ENCODE results near the gene STX17.
"Not testable (repeated sequence)": the region's sequence is repeated elsewhere in the genome, so short reads cannot be mapped to it uniquely, and the experiment has no call there.

Gene STX17

GRCh38 chr9:99973455-99973854 lies 67.0 kb downstream of the STX17 start:
- no peak for DNase-seq

GRCh38 chr9:99977033-99977792 lies 70.8 kb downstream of the STX17 start:
- DNase-seq, result no peak

- no peak for DNase-seq
These were observed 71.8 kb downstream of the STX17 start for GRCh38 chr9:99978221-99978620.

- DNase-seq, result no peak
These were observed 74.1 kb downstream of the STX17 start for GRCh38 chr9:99980598-99980997.

- no peak for DNase-seq
These were observed 80.2 kb downstream of the STX17 start for GRCh38 chr9:99986642-99987041.

GRCh38 chr9:99990508-99990907 lies 84.1 kb downstream of the STX17 start:
- not testable (repeated sequence) for DNase-seq

- no peak for DNase-seq
These were observed 91.8 kb downstream of the STX17 start for GRCh38 chr9:99998266-99998665.

GRCh38 chr9:99998866-99999265 lies 92.4 kb downstream of the STX17 start:
- DNase-seq, result no peak

GRCh38 chr9:99999797-100000196 lies 93.3 kb downstream of the STX17 start:
- DNase-seq, result no peak

- DNase-seq, result peak; percentile 72
These were observed 104.7 kb downstream of the STX17 start for GRCh38 chr9:100011062-100011681.

- DNase-seq, result no peak
These were observed 105.8 kb downstream of the STX17 start for GRCh38 chr9:100012279-100012678.

- DNase-seq, result no peak
These were observed 107.1 kb downstream of the STX17 start for GRCh38 chr9:100013573-100013972.

- DNase-seq, result no peak
These were observed 108.4 kb downstream of the STX17 start for GRCh38 chr9:100014846-100015245.

- DNase-seq, result no peak
These were observed 113.1 kb downstream of the STX17 start for GRCh38 chr9:100019541-100019940.

Data from NCI-H2029 treated with DMSO at 0.1 percent for 48 hours (cell line).